ENCODE results near the gene ADNP.

ADNP gene

DNA sequence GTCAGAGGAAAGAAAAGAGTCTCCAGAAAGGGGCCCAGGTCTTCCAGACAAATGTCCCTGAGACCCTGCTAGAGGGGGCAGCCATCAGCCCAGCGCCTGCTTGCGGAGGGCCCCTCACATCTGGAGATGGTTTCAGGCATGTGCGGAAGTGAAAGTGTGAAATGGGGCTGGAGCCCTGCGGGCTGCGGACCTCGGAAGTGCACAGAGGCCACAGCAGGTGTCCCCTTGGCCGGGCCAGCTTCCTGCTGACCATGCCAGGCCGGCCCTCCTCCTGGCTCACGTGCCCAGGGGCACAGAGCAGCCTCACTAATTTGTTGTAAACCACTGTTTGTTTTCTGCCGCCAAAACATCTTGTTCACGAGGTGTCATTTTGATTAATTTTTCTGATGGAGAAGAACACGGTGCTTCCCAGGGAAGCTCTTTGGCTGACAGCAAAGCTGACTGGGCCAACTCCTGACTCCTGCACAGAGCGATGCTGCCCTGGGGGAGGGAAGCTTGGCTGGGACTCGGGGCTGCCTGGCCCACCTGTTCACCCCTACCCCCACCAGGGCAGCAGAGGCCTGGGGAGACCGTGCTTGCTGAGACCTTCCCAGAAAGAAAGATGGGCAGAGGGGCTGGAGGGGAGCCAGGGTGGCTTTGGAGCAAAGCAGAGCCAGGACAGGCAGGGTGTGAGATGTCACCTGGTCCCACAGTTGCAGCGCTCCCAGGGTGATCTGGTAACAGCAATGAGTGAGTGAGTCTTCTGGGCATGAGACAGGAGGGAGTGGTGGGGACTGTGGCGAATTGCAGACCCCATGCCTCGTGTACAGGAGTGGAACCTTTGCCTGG, 82.2 kb downstream of the ADNP start:
- no peak for DNase-seq (ENCODE audit: low spot score)

DNA sequence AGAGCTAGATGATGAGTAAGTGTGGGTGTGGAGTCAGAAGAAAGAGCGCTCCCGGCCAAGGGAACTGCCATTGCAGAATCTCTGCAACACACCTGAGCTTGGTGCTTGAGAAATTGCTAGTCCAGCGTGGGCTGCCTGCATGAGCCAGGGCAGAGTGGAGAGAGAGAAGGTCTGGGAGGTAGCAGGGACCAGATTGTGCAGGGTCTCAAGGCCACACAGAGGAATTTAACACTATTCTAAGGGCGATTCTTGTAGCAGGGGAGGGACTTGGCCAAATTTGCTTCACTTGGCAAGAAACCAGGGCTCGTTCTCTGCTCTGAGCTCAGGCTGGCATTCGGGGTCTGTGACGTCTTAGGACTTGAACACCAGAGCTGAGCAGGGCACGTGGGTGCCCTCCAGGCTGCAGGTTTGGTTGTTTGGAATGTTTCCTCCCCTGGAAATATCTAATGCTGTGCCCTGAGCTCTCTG, 82.9 kb downstream of the ADNP start:
- DNase-seq (ENCODE audit: low spot score): no peak

DNA sequence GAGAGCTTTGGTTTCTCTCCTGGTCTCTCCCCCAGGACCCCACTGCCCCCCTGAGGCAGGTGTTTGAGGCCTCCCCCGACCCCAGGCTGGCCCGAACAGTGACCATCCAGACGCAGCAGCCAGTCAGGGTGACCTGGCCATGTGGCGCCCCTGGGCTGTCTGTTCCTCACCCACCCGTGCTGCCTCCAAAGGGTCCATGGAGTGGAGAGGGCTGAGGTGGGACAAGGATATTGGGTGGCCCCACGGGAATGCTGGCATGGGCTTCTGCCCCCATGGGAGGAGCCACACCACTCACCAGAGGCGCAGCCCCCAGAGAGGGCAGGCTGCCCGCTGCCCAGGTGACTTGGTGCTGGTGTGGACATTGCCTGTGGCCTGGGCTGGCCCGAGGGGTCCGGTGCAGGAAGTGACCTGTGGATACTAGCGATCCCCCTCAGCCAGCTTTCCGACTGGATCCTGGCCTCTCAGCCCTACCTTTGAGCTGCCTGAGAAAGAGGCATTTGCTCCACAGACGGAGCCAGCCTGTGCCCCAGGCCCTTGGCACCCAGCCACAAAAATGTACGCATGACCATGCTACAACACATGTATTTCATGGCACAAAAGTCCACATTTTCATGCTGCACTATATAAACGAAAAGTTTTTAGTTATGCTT, 85.5 kb downstream of the ADNP start:
- no peak for DNase-seq (ENCODE audit: low spot score)

DNA sequence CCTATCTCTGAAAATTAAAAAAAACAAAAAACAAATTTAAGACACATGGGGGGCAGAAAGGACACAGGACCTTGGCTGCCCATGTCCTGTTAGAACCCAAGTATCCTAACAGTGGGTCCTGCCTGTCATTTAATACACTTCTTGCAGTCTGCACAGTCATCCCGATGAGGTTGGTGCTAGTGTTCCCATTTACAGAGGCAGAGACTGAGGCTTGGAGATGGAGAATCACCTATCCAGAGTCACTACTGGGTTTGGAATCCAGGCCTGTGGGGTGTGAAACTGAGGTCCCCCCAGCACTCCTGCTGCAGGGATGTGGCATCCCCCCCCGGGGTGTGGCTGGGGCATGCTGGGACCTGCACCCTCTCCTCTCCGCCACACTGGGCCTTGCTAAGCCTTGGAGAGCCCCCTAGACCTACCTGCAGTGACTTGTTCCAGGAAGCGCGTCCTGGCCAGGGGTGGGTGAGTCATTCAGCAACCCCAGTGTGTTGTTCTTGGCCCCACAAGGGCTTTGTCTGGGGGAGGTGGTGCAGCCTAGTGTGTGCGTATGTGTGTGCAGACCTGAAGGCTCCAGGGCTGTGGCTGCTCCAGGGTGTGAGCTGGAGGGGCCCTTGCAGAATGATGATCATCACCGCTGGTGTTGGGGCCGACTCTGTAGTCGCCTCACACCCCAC, 86.7 kb downstream of the ADNP start:
- DNase-seq (ENCODE audit: low spot score): no peak

DNA sequence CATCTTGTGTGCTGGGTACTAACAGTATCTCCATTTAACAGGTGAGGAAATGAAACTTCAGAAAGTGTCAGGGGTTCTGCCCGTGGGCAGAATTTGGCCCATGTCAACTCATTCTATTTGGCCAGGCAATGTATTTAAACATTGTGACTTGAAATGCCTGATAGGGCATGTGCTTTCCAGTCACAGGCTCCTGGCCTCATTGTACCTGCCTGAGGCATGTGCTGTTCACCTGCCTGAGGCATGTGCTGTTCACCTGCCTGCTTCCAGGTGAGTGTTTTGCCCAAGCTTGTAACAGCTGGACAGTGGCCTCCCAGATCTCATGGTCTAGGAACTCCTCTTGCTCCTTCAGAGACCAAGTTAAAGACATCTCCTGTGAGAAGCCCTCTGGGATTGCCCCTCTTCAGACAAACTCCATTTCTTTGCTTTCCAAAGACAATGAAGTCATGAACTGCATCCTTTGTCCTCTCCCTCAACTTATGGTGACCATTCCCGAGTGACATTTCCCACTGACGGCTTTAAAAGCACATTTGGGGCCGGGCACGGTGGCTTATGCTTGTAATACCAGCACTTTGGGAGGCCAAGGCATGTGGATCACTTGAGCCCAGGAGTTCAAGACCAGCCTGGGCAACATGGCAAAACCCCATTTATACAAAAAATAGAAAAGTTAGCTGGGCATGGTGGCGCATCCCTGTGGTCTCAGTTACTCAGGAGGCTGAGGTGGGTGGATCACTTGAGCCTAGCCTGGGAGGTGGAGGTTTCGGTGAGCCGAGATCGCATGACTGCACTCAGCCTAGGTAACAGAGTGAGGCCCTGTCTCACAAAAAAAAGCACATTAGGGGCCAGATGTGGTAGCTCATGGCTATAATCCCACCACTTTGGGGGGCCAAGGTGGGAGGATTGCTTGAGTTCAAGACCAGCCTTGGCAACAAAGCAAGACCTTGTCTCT, 87.6 kb downstream of the ADNP start:
- no peak for DNase-seq (ENCODE audit: low spot score)

DNA sequence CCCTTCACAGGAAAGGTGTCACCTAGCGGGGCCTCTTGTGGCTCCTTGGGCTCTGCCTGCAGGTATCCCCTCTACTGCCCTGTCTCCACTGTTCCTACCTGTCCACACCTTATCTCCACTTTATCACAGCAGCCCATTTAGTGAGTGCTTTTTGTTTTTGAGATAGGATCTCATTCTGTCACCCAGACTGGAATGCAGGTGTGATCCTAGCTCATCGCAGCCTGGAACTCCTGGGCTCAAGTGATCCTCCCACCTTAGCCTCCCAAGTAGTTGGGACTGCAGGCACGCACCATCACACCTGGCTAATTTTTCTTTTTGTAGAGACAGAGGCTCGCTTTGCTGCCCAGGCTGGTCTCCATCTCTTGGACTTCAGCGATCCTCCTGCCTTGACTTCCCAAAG, 88.4 kb downstream of the ADNP start:
- DNase-seq (ENCODE audit: low spot score): no peak

Data from hematopoietic multipotent progenitor cell treated with erythropoietin and hydrocortisone succinate and interleukin-3 and kit ligand, for 15 days (in vitro differentiated cells).